HG03442 (cell line): ENCODE data around the gene IL16.

Experiments
- ATAC-seq: cut with Tn5 transposase; IDR thresholded peaks from one replicate; pipeline ENCODE4 v1.9.1; 2021; ENCODE audit warnings: mild to moderate bottlenecking, moderate library complexity; ENCODE audit not compliant: unreplicated experiment

IL16 gene

GRCh38 chr15:81174125-81174791, 22.4 kb upstream of the IL16 start:
- ATAC-seq: no peak

- ATAC-seq: no peak
Measured at GRCh38 chr15:81174792-81175327, 21.8 kb upstream of the IL16 start.

- no peak for ATAC-seq
Measured at GRCh38 chr15:81175496-81175895, 21.2 kb upstream of the IL16 start.

GRCh38 chr15:81176291-81176893, 20.3 kb upstream of the IL16 start:
- ATAC-seq: no peak

- ATAC-seq: no peak
Measured at GRCh38 chr15:81178365-81178764, 18.3 kb upstream of the IL16 start.

- ATAC-seq: no peak
Measured at GRCh38 chr15:81181220-81181619, 15.5 kb upstream of the IL16 start.

GRCh38 chr15:81182031-81182755, 14.5 kb upstream of the IL16 start:
- ATAC-seq: no peak

- no peak for ATAC-seq
Measured at GRCh38 chr15:81182756-81183438, 13.8 kb upstream of the IL16 start.

GRCh38 chr15:81183439-81183775, 13.3 kb upstream of the IL16 start:
- no peak for ATAC-seq

- no peak for ATAC-seq
Measured at GRCh38 chr15:81184188-81184587, 12.5 kb upstream of the IL16 start.

GRCh38 chr15:81185631-81186295, 10.9 kb upstream of the IL16 start:
- ATAC-seq: no peak

- ATAC-seq: no peak
Measured at GRCh38 chr15:81188354-81188753, 8.3 kb upstream of the IL16 start.

- ATAC-seq: no peak
Measured at GRCh38 chr15:81189583-81190283, 6.9 kb upstream of the IL16 start.

GRCh38 chr15:81190922-81191507, 5.7 kb upstream of the IL16 start:
- no peak for ATAC-seq

GRCh38 chr15:81191701-81192100, 5.0 kb upstream of the IL16 start:
- ATAC-seq: no peak

- no peak for ATAC-seq
Measured at GRCh38 chr15:81194723-81195122, 2.0 kb upstream of the IL16 start.

GRCh38 chr15:81195339-81195864, 1.3 kb upstream of the IL16 start:
- no peak for ATAC-seq

GRCh38 chr15:81197255-81197630, 564 bp downstream of the IL16 start:
- no peak for ATAC-seq

- ATAC-seq: no peak
Measured at GRCh38 chr15:81197688-81198281, 1.1 kb downstream of the IL16 start.
